ENCODE measurements around the gene LSR.

The LSR gene

DNA sequence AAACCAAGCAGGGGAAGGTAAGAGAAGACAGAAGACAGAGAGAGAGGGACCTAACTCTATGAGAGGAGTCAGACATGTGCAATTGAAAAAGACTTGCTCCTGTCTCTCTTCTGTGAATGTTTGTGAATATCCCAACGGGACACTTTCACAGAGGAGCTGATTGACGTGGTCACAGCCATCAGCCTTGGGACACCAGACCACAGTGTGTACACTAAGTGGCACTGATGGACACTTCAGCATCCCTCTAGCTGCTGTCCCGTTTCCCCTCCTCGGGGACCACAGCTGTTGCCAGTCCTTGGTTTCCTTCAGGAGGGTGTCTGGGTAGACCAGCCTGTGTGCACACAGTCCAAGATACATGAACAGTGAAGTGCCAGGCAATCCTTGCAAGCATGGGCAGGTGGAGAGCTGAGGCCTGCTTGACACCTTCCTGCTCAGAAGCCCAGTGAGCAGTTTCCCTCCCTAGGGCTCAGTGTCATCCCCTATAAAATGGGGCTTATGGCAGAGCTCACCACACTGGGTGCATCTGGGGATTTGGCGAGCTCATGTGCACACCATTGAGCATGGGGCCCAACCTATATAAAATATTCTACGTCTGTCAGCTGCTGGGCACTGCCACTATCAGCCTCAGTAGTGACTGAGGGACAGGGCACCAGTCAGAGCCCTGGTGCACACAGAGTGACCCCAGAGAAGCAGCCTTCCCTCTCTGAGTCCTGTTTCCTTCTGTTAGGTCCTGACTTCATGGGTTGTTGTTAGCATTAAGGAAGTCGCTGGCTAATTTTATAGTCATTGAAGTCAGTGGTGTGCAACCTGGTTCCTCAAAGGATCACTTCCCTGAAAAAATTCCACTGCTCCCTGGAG, 15.7 kb downstream of the LSR start:
- H3K36me3 ChIP-seq (ENCODE audit: control insufficient read depth, insufficient read depth, low read length), result peaks cover 18% of the 10 kb centered on the region
- no peak overlapping the region for H3K27ac ChIP-seq (ENCODE audit: low read depth, low read length, severe bottlenecking)
- WGBS, 2 experiments (ENCODE audit: insufficient coverage in 2 of 2), result 90 to 99% methylated on average over 5 to 6 of the region's 7 CpGs
- H3K9me3 ChIP-seq (ENCODE audit: control insufficient read depth, low read length), result no peaks in the 10 kb centered on the region
- H3K4me3 ChIP-seq (ENCODE audit: extremely low read depth, insufficient read depth, low read length, poor library complexity, severe bottlenecking), result no peak overlapping the region
- H3K4me1 ChIP-seq (ENCODE audit: control insufficient read depth, insufficient read depth, low read length, poor library complexity, severe bottlenecking), result peaks cover 5% of the 10 kb centered on the region

DNA sequence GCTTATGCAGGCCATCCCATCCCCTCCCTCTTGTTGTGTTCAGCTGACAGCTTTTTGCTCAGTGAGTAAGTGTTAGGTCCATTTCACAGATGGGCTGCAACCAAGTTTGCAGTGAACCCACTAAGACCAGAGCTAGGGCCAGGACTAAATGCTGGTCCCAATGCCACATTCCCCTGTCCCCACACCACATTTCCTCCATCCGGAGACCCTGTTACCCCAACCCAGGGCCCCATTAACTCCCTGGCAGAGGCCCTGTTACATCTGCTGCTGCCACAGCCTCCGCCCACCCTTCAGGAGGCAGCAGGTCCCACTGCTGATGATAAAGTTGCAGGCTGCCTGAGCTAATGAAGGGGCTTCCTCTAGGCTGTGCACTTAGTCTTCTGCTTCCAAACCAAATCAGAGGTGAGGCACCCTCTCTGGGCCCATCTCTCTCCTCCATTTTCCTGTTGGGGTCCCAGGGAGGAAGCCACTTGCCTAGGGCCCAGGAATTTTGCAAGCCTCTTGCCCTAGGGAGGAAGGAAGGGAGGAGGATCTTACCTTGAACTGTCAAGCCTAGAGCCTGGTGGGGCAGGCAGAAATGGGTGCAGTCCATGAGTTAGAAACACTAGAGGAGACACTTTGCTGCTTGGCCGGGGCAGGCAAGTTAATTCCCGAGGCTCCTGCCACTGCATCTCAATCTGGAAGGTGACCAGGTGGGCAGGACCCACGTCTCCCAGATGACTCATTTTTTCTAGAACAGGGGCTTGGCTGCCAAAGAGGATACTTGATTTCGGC, 16.5 kb downstream of the LSR start:
- Histone ChIP-seq H3K4me1 (ENCODE audit: control insufficient read depth, insufficient read depth, low read length, poor library complexity, severe bottlenecking) (peaks cover 5% of the 10 kb centered on the region), H3K36me3 (ENCODE audit: control insufficient read depth, insufficient read depth, low read length) (peaks cover 21% of the 10 kb centered on the region), H3K4me3 (ENCODE audit: extremely low read depth, insufficient read depth, low read length, poor library complexity, severe bottlenecking) (no peak overlapping the region), H3K27ac (ENCODE audit: low read depth, low read length, severe bottlenecking) (no peak overlapping the region), H3K9me3 (ENCODE audit: control insufficient read depth, low read length) (no peaks in the 10 kb centered on the region)
- WGBS, 2 experiments (ENCODE audit: insufficient coverage in 2 of 2), result 97 to 98% methylated on average over 4 to 6 of the region's 6 CpGs

DNA sequence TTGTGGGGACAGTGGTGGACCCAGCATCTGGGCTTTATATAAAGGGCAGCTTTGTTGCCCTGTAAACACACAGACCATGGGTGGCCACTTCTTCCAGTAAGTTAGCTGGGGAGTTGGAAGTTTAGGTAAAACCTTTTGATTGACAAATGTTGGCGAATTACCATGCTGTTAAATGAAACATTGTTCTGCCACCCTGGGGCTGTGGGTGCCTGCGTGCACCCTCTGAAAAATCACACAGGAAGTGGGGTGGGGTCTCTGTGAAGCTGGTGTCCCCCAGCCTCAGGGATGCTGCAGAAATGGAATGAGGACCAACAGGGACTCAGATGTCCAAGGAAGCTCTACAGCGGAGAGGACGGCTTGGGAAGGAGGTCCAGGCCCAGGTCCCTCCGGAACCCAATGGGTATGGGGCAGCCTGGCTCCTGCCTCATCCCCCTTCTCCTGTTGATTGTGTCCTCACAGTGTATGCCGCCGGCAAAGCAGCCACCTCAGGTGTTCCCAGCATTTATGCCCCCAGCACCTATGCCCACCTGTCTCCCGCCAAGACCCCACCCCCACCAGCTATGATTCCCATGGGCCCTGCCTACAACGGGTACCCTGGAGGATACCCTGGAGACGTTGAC, 17.2 kb downstream of the LSR start:
- 94 to 96% methylated on average over 9 of the region's 10 CpGs for WGBS, 2 experiments (ENCODE audit: insufficient coverage in 2 of 2)
- peaks cover 5% of the 10 kb centered on the region for H3K4me1 ChIP-seq (ENCODE audit: control insufficient read depth, insufficient read depth, low read length, poor library complexity, severe bottlenecking)
- H3K9me3 ChIP-seq (ENCODE audit: control insufficient read depth, low read length), result no peaks in the 10 kb centered on the region
- H3K27ac ChIP-seq (ENCODE audit: low read depth, low read length, severe bottlenecking), result no peak overlapping the region
- H3K4me3 ChIP-seq (ENCODE audit: extremely low read depth, insufficient read depth, low read length, poor library complexity, severe bottlenecking), result no peak overlapping the region
- H3K36me3 ChIP-seq (ENCODE audit: control insufficient read depth, insufficient read depth, low read length), result peaks cover 28% of the 10 kb centered on the region

DNA sequence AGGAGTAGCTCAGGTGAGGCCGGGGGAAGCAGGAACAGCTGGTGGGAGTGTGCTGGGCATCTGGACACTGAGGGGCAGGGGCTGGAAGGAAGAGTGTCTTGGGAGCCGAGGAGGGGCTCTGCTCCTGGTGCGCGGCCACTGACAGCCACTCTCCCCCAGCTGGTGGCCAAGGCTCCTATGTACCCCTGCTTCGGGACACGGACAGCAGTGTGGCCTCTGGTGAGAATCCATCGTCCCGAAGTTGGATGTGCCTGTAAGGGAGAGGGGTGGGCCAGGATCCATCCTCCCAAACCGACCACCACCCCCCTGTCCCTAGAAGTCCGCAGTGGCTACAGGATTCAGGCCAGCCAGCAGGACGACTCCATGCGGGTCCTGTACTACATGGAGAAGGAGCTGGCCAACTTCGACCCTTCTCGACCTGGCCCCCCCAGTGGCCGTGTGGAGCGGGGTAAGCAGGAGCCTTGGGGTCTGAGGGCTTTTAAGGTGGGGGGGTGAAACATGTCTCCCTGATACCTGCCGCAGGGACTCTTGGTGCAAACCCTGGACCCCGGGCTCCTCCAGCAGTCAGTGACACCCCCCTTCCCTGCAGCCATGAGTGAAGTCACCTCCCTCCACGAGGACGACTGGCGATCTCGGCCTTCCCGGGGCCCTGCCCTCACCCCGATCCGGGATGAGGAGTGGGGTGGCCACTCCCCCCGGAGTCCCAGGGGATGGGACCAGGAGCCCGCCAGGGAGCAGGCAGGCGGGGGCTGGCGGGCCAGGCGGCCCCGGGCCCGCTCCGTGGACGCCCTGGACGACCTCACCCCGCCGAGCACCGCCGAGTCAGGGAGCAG, 17.9 kb downstream of the LSR start:
- Histone ChIP-seq H3K4me3 (ENCODE audit: extremely low read depth, insufficient read depth, low read length, poor library complexity, severe bottlenecking) (peak overlapping the region; percentile 77), H3K4me1 (ENCODE audit: control insufficient read depth, insufficient read depth, low read length, poor library complexity, severe bottlenecking) (peaks cover 5% of the 10 kb centered on the region), H3K36me3 (ENCODE audit: control insufficient read depth, insufficient read depth, low read length) (peaks cover 34% of the 10 kb centered on the region), H3K27ac (ENCODE audit: low read depth, low read length, severe bottlenecking) (no peak overlapping the region), H3K9me3 (ENCODE audit: control insufficient read depth, low read length) (no peaks in the 10 kb centered on the region)
- WGBS, 2 experiments (ENCODE audit: insufficient coverage in 2 of 2), result 83 to 86% methylated on average over 20 to 22 of the region's 39 CpGs

DNA sequence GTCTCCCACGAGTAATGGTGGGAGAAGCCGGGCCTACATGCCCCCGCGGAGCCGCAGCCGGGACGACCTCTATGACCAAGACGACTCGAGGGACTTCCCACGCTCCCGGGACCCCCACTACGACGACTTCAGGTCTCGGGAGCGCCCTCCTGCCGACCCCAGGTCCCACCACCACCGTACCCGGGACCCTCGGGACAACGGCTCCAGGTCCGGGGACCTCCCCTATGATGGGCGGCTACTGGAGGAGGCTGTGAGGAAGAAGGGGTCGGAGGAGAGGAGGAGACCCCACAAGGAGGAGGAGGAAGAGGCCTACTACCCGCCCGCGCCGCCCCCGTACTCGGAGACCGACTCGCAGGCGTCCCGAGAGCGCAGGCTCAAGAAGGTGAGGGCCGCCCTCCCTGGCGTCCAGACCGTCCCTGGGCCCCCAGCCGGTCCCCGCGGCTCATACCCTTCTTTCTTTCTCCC, 18.6 kb downstream of the LSR start:
- peaks cover 38% of the 10 kb centered on the region for H3K36me3 ChIP-seq (ENCODE audit: control insufficient read depth, insufficient read depth, low read length)
- peak overlapping the region; percentile 78 for H3K27ac ChIP-seq (ENCODE audit: low read depth, low read length, severe bottlenecking)
- peaks cover 5% of the 10 kb centered on the region for H3K4me1 ChIP-seq (ENCODE audit: control insufficient read depth, insufficient read depth, low read length, poor library complexity, severe bottlenecking)
- 27 to 32% methylated on average over 14 to 33 of the region's 40 CpGs for WGBS, 2 experiments (ENCODE audit: insufficient coverage in 2 of 2)
- H3K4me3 ChIP-seq (ENCODE audit: extremely low read depth, insufficient read depth, low read length, poor library complexity, severe bottlenecking), result peak overlapping the region; percentile 77
- H3K9me3 ChIP-seq (ENCODE audit: control insufficient read depth, low read length), result no peaks in the 10 kb centered on the region

DNA sequence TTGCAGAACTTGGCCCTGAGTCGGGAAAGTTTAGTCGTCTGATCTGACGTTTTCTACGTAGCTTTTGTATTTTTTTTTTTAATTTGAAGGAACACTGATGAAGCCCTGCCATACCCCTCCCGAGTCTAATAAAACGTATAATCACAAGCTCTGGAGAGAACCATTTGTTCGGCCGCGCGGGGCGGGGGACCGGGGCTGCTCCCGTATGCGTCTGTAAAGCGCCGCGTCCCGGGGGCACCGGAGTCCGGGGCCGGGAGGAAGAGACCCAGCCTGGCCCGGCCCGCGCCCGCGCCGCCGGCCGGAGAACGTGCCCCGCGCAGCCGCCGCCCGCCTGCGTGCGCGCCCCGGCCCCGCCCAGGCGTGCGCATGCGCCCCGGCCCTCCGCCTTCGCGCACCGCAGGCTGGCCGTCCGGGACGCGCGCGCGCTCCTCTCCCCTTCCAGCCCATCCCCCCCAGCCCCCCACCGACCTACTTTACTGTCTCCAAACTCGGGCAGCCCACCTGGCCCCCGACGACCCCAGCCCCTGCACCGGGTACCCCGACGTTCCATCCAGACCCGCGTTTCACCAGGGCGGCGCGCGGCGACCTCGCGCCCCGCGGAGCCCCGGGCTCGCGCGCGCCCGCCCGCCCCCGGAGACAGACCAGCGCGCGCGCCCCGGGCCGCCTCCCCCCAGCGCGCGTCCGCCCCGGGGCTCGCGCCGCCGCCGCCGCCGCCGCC, 19.2 kb downstream of the LSR start:
- Histone ChIP-seq H3K36me3 (ENCODE audit: control insufficient read depth, insufficient read depth, low read length) (peaks cover 42% of the 10 kb centered on the region), H3K9me3 (ENCODE audit: control insufficient read depth, low read length) (no peaks in the 10 kb centered on the region), H3K4me1 (ENCODE audit: control insufficient read depth, insufficient read depth, low read length, poor library complexity, severe bottlenecking) (peaks cover 5% of the 10 kb centered on the region), H3K27ac (ENCODE audit: low read depth, low read length, severe bottlenecking) (peak overlapping the region; percentile 78), H3K4me3 (ENCODE audit: extremely low read depth, insufficient read depth, low read length, poor library complexity, severe bottlenecking) (peak overlapping the region; percentile 77)
- WGBS, 2 experiments (ENCODE audit: insufficient coverage in 2 of 2), result 0 to 1% methylated on average over 26 to 47 of the region's 100 CpGs

DNA sequence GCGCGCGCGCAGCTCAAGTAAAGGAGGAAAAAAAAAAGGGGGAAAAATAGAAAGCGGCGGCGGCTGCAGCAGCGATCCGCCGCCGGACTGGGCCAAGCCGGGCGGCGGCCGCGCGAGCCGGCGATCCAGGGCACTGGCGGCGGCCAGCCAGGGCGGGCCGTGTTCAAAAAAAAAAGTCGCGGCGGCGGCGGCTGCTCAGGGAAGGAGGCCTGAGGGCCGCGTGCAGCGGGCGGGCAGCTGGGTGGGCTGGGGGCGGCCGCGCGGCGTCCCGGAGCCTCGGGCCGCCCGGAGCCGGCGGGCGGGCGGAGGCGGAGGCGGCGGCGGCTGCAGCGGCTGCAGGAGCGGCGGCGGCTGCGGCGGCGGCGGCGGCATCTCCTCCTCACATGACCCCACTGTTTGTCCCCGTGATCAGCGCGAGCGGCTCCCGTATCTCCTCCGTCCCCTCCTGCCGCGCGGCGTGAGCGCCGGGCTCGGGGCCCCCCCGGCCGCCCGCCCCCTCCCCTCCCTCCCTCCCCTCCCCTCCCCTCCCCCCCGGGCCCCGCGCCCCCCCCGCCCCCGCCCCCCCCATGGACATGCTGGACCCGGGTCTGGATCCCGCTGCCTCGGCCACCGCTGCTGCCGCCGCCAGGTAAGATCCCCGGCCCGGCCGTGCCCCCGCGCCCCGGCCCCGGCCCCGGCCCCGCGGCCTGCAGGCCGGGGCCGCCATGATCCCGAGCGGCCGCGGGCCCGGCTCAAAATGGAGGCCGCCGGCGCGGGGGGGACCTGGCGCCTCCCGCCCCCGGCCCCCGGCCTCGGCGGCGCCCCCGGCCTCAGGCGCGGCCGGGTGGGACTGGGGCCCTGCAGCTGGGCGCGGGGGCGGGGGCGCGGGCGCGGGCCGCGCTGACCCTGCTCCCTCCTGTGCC, 20.0 kb downstream of the LSR start, which contains the start of gene USF2:
Gene USF2, plus strand, starts transcription at position 427 of the 902 bp plus-strand sequence. Its CDS starts 140 bp downstream, at position 567.
- H3K36me3 ChIP-seq (ENCODE audit: control insufficient read depth, insufficient read depth, low read length), result peaks cover 50% of the 10 kb centered on the region
- H3K9me3 ChIP-seq (ENCODE audit: control insufficient read depth, low read length), result no peaks in the 10 kb centered on the region
- 0 to 1% methylated on average over 29 to 52 of the region's 126 CpGs for WGBS, 2 experiments (ENCODE audit: insufficient coverage in 2 of 2)
- peaks cover 5% of the 10 kb centered on the region for H3K4me1 ChIP-seq (ENCODE audit: control insufficient read depth, insufficient read depth, low read length, poor library complexity, severe bottlenecking)
- peak within 1 kb of the TSS; percentile 77 for H3K4me3 ChIP-seq (ENCODE audit: extremely low read depth, insufficient read depth, low read length, poor library complexity, severe bottlenecking)
- H3K27ac ChIP-seq (ENCODE audit: low read depth, low read length, severe bottlenecking), result peak within 1 kb of the TSS; percentile 78

DNA sequence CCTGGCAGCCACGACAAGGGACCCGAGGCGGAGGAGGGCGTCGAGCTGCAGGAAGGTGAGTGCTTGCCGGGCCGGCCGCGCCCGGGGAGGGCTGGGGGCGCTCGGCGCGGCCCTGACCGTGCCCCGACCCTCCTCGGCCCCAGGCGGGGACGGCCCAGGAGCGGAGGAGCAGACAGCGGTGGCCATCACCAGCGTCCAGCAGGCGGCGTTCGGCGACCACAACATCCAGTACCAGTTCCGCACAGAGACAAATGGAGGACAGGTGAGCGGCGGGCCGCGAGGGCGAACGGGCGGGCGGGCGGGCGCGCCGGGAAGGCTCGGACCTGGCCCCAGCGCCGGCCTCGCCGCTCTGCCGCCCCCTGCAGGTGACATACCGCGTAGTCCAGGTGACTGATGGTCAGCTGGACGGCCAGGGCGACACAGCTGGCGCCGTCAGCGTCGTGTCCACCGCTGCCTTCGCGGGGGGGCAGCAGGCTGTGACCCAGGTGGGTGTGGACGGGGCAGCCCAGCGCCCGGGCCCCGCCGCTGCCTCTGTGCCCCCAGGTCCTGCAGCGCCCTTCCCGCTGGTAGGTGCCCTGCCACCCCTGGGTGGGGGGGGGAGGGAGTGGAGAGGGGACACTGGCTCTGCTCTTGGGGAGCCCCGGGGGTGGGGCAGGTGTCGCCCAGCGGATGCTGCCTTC, 20.8 kb downstream of the LSR start:
- H3K4me1 ChIP-seq (ENCODE audit: control insufficient read depth, insufficient read depth, low read length, poor library complexity, severe bottlenecking), result peaks cover 5% of the 10 kb centered on the region
- H3K27ac ChIP-seq (ENCODE audit: low read depth, low read length, severe bottlenecking), result peak overlapping the region; percentile 57
- H3K36me3 ChIP-seq (ENCODE audit: control insufficient read depth, insufficient read depth, low read length), result peaks cover 58% of the 10 kb centered on the region
- WGBS, 2 experiments (ENCODE audit: insufficient coverage in 2 of 2), result 1% methylated on average over 18 to 55 of the region's 66 CpGs
- no peaks in the 10 kb centered on the region for H3K9me3 ChIP-seq (ENCODE audit: control insufficient read depth, low read length)
- peak overlapping the region; percentile 41 for H3K4me3 ChIP-seq (ENCODE audit: extremely low read depth, insufficient read depth, low read length, poor library complexity, severe bottlenecking)

All from mesodermal cell (in vitro differentiated cells).